GM18507 (cell line): ENCODE measurements around the gene CORO7.

Source experiments
- DNase-seq: peaks from one replicate; pipeline ENCODE4 v3.0.0; 2011; ENCODE audit warnings: low read depth; ENCODE audit not compliant: insufficient read length; ENCODE audit errors: extremely low spot score
- FAIRE-seq: peaks from 2 replicates; lab custom pipeline; 2011; peaks lifted over from hg19 to GRCh38; lab: Jason Lieb, UNC

The CORO7 gene

GRCh38 chr16:4386951-4387565, 29.3 kb downstream of the CORO7 start:
- DNase-seq (no peak), FAIRE-seq (no peak)

GRCh38 chr16:4386451-4386805, 30.0 kb downstream of the CORO7 start:
- no peak for DNase-seq
- no peak for FAIRE-seq

- FAIRE-seq (no peak), DNase-seq (no peak)
Observed at GRCh38 chr16:4385789-4386450, 30.5 kb downstream of the CORO7 start.

GRCh38 chr16:4385066-4385788, 31.2 kb downstream of the CORO7 start:
- FAIRE-seq (no peak), DNase-seq (no peak)

- no peak for FAIRE-seq
- DNase-seq = no peak
Observed at GRCh38 chr16:4384509-4384942, 31.9 kb downstream of the CORO7 start.

GRCh38 chr16:4383591-4384444, 32.6 kb downstream of the CORO7 start:
- FAIRE-seq (no peak), DNase-seq (no peak)

GRCh38 chr16:4382795-4383357, 33.5 kb downstream of the CORO7 start:
- no peak for FAIRE-seq
- DNase-seq = no peak

GRCh38 chr16:4381935-4382794, 34.2 kb downstream of the CORO7 start:
- no peak for FAIRE-seq

GRCh38 chr16:4381072-4381934, 35.1 kb downstream of the CORO7 start:
- FAIRE-seq (no peak), DNase-seq (no peak)

More at GRCh38 chr16:4381935-4382794, 34.2 kb downstream of the CORO7 start:
- DNase-seq = no peak

- no peak for FAIRE-seq
Observed at GRCh38 chr16:4380119-4381063, 36.0 kb downstream of the CORO7 start.

GRCh38 chr16:4378999-4379690, 37.3 kb downstream of the CORO7 start:
- DNase-seq (no peak), FAIRE-seq (no peak)

More at GRCh38 chr16:4380119-4381063, 36.0 kb downstream of the CORO7 start:
- DNase-seq = no peak

GRCh38 chr16:4378161-4378666, 38.2 kb downstream of the CORO7 start:
- no peak for FAIRE-seq
- DNase-seq = no peak

GRCh38 chr16:4377573-4378154, 38.7 kb downstream of the CORO7 start:
- DNase-seq (no peak), FAIRE-seq (no peak)

- FAIRE-seq = no peak
- no peak for DNase-seq
Observed at GRCh38 chr16:4376893-4377572, 39.4 kb downstream of the CORO7 start.
